Measurements from ENCODE around the gene KMT2C. TPM values are rescaled to one million over a fixed set of nuclear protein-coding genes. Genes with fewer than 3 reads are reported as not detected.

Gene KMT2C
- total RNA-seq, 4 donors from 2014 or later: 77.4 to 174 (median 114) TPM

- H3K9me3 ChIP-seq: no peaks in the 10 kb centered on the region
- no peaks in the 10 kb centered on the region for H3K27me3 ChIP-seq
- H3K36me3 ChIP-seq: peaks cover 0 to 6% of the 10 kb centered on the region in 2 donors
- no peak for DNase-seq
- no peak for TF ChIP-seq POLR2A (IDR thresholded peaks at IDR 0.05)
- no peak for TF ChIP-seq CTCF (IDR thresholded peaks at IDR 0.05)
- intact Hi-C loops (cut with DNase I): no loop called here
- H3K27ac ChIP-seq: no peak overlapping the region
- 73 to 74% methylated on average over 5 of the region's 5 CpGs for whole genome bisulfite sequencing, 2 donors
- peaks cover 0 to 3% of the 10 kb centered on the region in 2 donors for H3K4me1 ChIP-seq
- no peak overlapping the region for H3K4me3 ChIP-seq (replicated peaks in 1 of 3)
Measured at GRCh38 chr7:152103691-152104090, 332.1 kb downstream of the KMT2C start.

GRCh38 chr7:152103066-152103465 lies 332.7 kb downstream of the KMT2C start:
- Histone ChIP-seq H3K27ac (no peak overlapping the region), H3K36me3 (peaks cover 0 to 6% of the 10 kb centered on the region in 2 donors), H3K4me3 (replicated peaks in 1 of 3) (no peak overlapping the region), H3K4me1 (peaks cover 0 to 3% of the 10 kb centered on the region in 2 donors), H3K9me3 (no peaks in the 10 kb centered on the region), H3K27me3 (no peaks in the 10 kb centered on the region)
- WGBS, 2 donors: 91 to 98% methylated on average over 7 of the region's 7 CpGs
- intact Hi-C loops (cut with DNase I): no loop called here
- DNase-seq: no peak
- TF ChIP-seq CTCF (IDR thresholded peaks at IDR 0.05): no peak

- intact Hi-C loops (cut with DNase I): no loop called here
- TF ChIP-seq POLR2A (IDR thresholded peaks at IDR 0.05) (no peak), CTCF (IDR thresholded peaks at IDR 0.05) (no peak)
- WGBS, 2 donors: 95 to 96% methylated on average over 4 of the region's 4 CpGs
Measured at GRCh38 chr7:152097330-152097729, 338.5 kb downstream of the KMT2C start.

GRCh38 chr7:152095771-152096170 lies 340.0 kb downstream of the KMT2C start:
- DNase-seq: no peak

More at GRCh38 chr7:152097330-152097729, 338.5 kb downstream of the KMT2C start:
- no peaks in the 10 kb centered on the region for H3K4me1 ChIP-seq
- no peak for DNase-seq
- H3K4me3 ChIP-seq (replicated peaks in 1 of 3): no peak overlapping the region
- no peaks in the 10 kb centered on the region for H3K27me3 ChIP-seq
- no peaks in the 10 kb centered on the region for H3K36me3 ChIP-seq
- no peak overlapping the region for H3K27ac ChIP-seq
- H3K9me3 ChIP-seq: no peaks in the 10 kb centered on the region

GRCh38 chr7:152093717-152094116 lies 342.1 kb downstream of the KMT2C start:
- no peak overlapping the region for H3K27ac ChIP-seq
- H3K36me3 ChIP-seq: no peaks in the 10 kb centered on the region
- H3K9me3 ChIP-seq: no peaks in the 10 kb centered on the region
- no peak for TF ChIP-seq POLR2A (IDR thresholded peaks at IDR 0.05)
- TF ChIP-seq CTCF (IDR thresholded peaks at IDR 0.05): no peak
- 86 to 89% methylated on average over 4 of the region's 4 CpGs for WGBS, 2 donors
- DNase-seq: no peak
- no peaks in the 10 kb centered on the region for H3K4me1 ChIP-seq
- intact Hi-C loops (cut with DNase I): no loop called here
- no peak overlapping the region for H3K4me3 ChIP-seq (replicated peaks in 1 of 3)
- H3K27me3 ChIP-seq: no peaks in the 10 kb centered on the region

More at GRCh38 chr7:152095771-152096170, 340.0 kb downstream of the KMT2C start:
- no peak overlapping the region for H3K27ac ChIP-seq
- H3K4me3 ChIP-seq (replicated peaks in 1 of 3): no peak overlapping the region
- intact Hi-C loops (cut with DNase I): no loop called here
- no peaks in the 10 kb centered on the region for H3K36me3 ChIP-seq
- no peaks in the 10 kb centered on the region for H3K9me3 ChIP-seq
- H3K27me3 ChIP-seq: no peaks in the 10 kb centered on the region
- no peak for TF ChIP-seq CTCF (IDR thresholded peaks at IDR 0.05)
- TF ChIP-seq POLR2A (IDR thresholded peaks at IDR 0.05): no peak
- no peaks in the 10 kb centered on the region for H3K4me1 ChIP-seq
- WGBS, 2 donors: 95 to 100% methylated on average over 1 of the region's 1 CpG

All from thyroid gland (tissue), 4 donors.